Measurements from ENCODE around the gene MPP4.

DNA sequence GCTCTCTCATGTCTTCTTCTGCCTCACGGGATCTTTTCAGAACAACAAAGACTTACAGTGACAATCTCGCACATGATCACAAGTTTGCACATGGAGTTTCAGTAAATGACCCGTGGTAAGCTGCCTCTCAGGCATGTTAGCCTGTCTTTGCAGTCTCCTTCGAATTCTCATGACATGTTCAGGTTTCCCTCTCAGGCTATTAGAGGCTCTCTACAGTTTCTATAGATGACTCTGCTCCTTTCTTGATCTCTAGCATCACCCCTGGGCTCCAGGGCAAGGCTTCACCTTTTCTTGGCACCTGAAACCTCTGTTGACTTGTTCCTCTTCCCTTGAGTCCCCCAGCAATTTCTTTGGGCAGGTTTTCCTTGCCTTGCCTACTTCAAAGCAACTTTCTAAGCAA, 23.0 kb downstream of the MPP4 start:
- TF ChIP-seq, protein P1, sequence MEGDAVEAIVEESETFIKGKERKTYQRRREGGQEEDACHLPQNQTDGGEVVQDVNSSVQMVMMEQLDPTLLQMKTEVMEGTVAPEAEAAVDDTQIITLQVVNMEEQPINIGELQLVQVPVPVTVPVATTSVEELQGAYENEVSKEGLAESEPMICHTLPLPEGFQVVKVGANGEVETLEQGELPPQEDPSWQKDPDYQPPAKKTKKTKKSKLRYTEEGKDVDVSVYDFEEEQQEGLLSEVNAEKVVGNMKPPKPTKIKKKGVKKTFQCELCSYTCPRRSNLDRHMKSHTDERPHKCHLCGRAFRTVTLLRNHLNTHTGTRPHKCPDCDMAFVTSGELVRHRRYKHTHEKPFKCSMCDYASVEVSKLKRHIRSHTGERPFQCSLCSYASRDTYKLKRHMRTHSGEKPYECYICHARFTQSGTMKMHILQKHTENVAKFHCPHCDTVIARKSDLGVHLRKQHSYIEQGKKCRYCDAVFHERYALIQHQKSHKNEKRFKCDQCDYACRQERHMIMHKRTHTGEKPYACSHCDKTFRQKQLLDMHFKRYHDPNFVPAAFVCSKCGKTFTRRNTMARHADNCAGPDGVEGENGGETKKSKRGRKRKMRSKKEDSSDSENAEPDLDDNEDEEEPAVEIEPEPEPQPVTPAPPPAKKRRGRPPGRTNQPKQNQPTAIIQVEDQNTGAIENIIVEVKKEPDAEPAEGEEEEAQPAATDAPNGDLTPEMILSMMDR (IDR thresholded peaks at IDR 0.05) = no peak
- TF ChIP-seq POLR2AphosphoS5 (IDR thresholded peaks at IDR 0.05) (no peak), POLR2A (IDR thresholded peaks at IDR 0.05) (no peak), EP300 (IDR thresholded peaks at IDR 0.05) (no peak)
